HL-60 (cell line): ENCODE measurements around the gene PTPRJ.

Source experiments
- CTCF ChIP-seq: IDR thresholded peaks from one replicate; pipeline ENCODE4 v1.5.1; 2011; ENCODE audit warnings: low read length, control low read depth, inconsistent platforms; ENCODE audit not compliant: insufficient read depth
- POLR2AphosphoS5 ChIP-seq: IDR thresholded peaks from 2 replicates; pipeline ENCODE4 v1.6.1; 2012; ENCODE audit warnings: low read depth
- REST ChIP-seq: IDR thresholded peaks from 2 replicates; pipeline ENCODE4 v1.6.1; 2012; ENCODE audit warnings: low read depth; ENCODE audit not compliant: insufficient replicate concordance
- SPI1 ChIP-seq: IDR thresholded peaks from 2 replicates; pipeline ENCODE4 v1.6.1; 2012; ENCODE audit warnings: low read depth, mild to moderate bottlenecking, borderline replicate concordance

GRCh38 chr11:48127521-48128183, 147.3 kb downstream of the PTPRJ start:
- TF ChIP-seq CTCF, result no peak
- no peak for TF ChIP-seq POLR2AphosphoS5
- TF ChIP-seq REST, result no peak
- no peak for TF ChIP-seq SPI1
